IMR-90 (cell line): ENCODE data around the gene RARS1. TPM values are rescaled to one million over a fixed set of nuclear protein-coding genes. Genes with fewer than 3 reads are reported as not detected.

Source experiments
- ATAC-seq: fragments of 200-7000 bp; cut with Tn5 transposase; 2 replicates; pipeline ENCODE4 v1.9.1; 2020; ENCODE audit warnings: low read depth, mild to moderate bottlenecking, moderate library complexity
- BruUV-seq: library from RNA; stranded (reverse); fragments of 400-500 nt; replicated peaks from 2 replicates; lab custom pipeline; 2021; lab: Mats Ljungman, UMichigan
- CTCF ChIA-PET: fragments of 300-600 bp; formaldehyde crosslinking; extraction: SDS; loops from one replicate; lab custom pipeline; 2021; ENCODE audit warnings: antibody characterized with exemption; lab: Yijun Ruan, JAX
- POLR2A ChIA-PET: fragments of 300-600 bp; sonication (Branson Sonifier 250); formaldehyde crosslinking; loops from one replicate; lab custom pipeline; 2022; ENCODE audit warnings: antibody characterized with exemption; ENCODE audit not compliant: unreplicated experiment; lab: Charles Lee
- DNase-seq: peaks from one replicate; pipeline ENCODE4 v3.0.0; 2013
- H2AFZ ChIP-seq: replicated peaks from 2 replicates; pipeline ENCODE3; 2013; ENCODE audit warnings: low read length, mild to moderate bottlenecking; ENCODE audit not compliant: poor library complexity
- H2AK5ac ChIP-seq: 2 replicates; pipeline ENCODE4 v1.6.1; 2013; ENCODE audit warnings: low read depth, low read length, inconsistent platforms
- H2AK9ac ChIP-seq: replicated peaks from 2 replicates; pipeline ENCODE3; 2013; ENCODE audit warnings: mild to moderate bottlenecking, low read depth, low read length, moderate library complexity; ENCODE audit not compliant: poor library complexity
- H2BK120ac ChIP-seq: 2 replicates; pipeline ENCODE4 v1.6.1; 2013; ENCODE audit warnings: low read depth, low read length, inconsistent platforms
- H2BK15ac ChIP-seq: 3 replicates; pipeline ENCODE4 v1.6.1; 2013; ENCODE audit warnings: low read depth, low read length, inconsistent platforms
- H2BK20ac ChIP-seq: 2 replicates; pipeline ENCODE4 v1.6.1; 2013; ENCODE audit warnings: low read depth, mild to moderate bottlenecking, inconsistent platforms, low read length, moderate library complexity
- H2BK5ac ChIP-seq: 2 replicates; pipeline ENCODE4 v1.6.1; 2013; ENCODE audit warnings: mild to moderate bottlenecking, low read depth, low read length, inconsistent platforms; ENCODE audit not compliant: poor library complexity, severe bottlenecking
- H3K14ac ChIP-seq: replicated peaks from 2 replicates; pipeline ENCODE4 v1.6.1; 2013; ENCODE audit warnings: low read depth, low read length, inconsistent platforms
- H3K18ac ChIP-seq: 2 replicates; pipeline ENCODE4 v1.6.1; 2013; ENCODE audit warnings: low read depth, low read length, control low read depth
- H3K23ac ChIP-seq: 2 replicates; pipeline ENCODE4 v1.6.1; 2013; ENCODE audit warnings: low read depth, low read length, inconsistent platforms
- H3K27ac ChIP-seq: 2 replicates; pipeline ENCODE4 v1.5.1; 2013; ENCODE audit warnings: mild to moderate bottlenecking, control low read depth, low read length; ENCODE audit not compliant: insufficient read depth
- H3K27me3 ChIP-seq: 2 replicates; pipeline ENCODE4 v1.6.1; 2013; ENCODE audit warnings: low read length; ENCODE audit not compliant: control insufficient read depth, insufficient read depth
- H3K36me3 ChIP-seq: 2 replicates; pipeline ENCODE4 v1.6.1; 2013; ENCODE audit warnings: low read length, mixed read lengths; ENCODE audit not compliant: control insufficient read depth, insufficient read depth
- H3K4ac ChIP-seq: 2 replicates; pipeline ENCODE4 v1.6.1; 2013; ENCODE audit warnings: low read depth, low read length, inconsistent platforms
- H3K4me1 ChIP-seq: 2 replicates; pipeline ENCODE4 v1.6.1; 2013; ENCODE audit warnings: low read length, mixed read lengths; ENCODE audit not compliant: control insufficient read depth, insufficient read depth
- H3K4me2 ChIP-seq: 2 replicates; pipeline ENCODE4 v1.6.1; 2013; ENCODE audit warnings: low read depth, mild to moderate bottlenecking, control low read depth, low read length, moderate library complexity
- H3K4me3 ChIP-seq: 2 replicates; pipeline ENCODE4 v1.5.1; 2013; ENCODE audit warnings: low read depth, mild to moderate bottlenecking, control low read depth, low read length, moderate library complexity; ENCODE audit not compliant: insufficient read depth
- H3K56ac ChIP-seq: 2 replicates; pipeline ENCODE4 v1.6.1; 2013; ENCODE audit warnings: low read length, inconsistent platforms; ENCODE audit not compliant: insufficient read depth; ENCODE audit errors: extremely low read depth
- H3K79me1 ChIP-seq, 2 experiments: 2 replicates each; pipeline ENCODE4 v1.6.1; 2013; ENCODE audit warnings: low read length in 2 of 2, inconsistent platforms in 1 of 2, low read depth in 1 of 2
- H3K9ac ChIP-seq: 2 replicates; pipeline ENCODE4 v1.6.1; 2013; ENCODE audit warnings: low read depth, low read length, control low read depth
- H3K9me1 ChIP-seq: 2 replicates; pipeline ENCODE4 v1.6.1; 2013; ENCODE audit warnings: low read length, inconsistent platforms; ENCODE audit not compliant: insufficient read depth
- H3K9me3 ChIP-seq: 2 replicates; pipeline ENCODE4 v1.6.1; 2013; ENCODE audit warnings: low read length; ENCODE audit not compliant: control insufficient read depth, insufficient read depth
- H4K20me1 ChIP-seq: 2 replicates; pipeline ENCODE4 v1.6.1; 2013; ENCODE audit warnings: low read length, inconsistent platforms; ENCODE audit not compliant: insufficient read depth
- H4K5ac ChIP-seq: 2 replicates; pipeline ENCODE4 v1.6.1; 2013; ENCODE audit warnings: mild to moderate bottlenecking, low read depth, low read length, control low read depth
- H4K8ac ChIP-seq, 2 experiments: 2 replicates each; pipeline ENCODE4 v1.6.1; 2013; ENCODE audit warnings: low read depth in 2 of 2, low read length in 2 of 2, control low read depth in 1 of 2, inconsistent platforms in 1 of 2
- H4K91ac ChIP-seq: 2 replicates; pipeline ENCODE4 v1.6.1; 2013; ENCODE audit warnings: low read depth, low read length, inconsistent platforms; ENCODE audit not compliant: insufficient read depth
- WGBS, 2 experiments: methylation state at CpG; one replicate each; pipeline versions ENCODE4 v1.1.5 to v1.1.7; 2013; ENCODE audit warnings: missing lambda C conversion rate in 2 of 2; ENCODE audit not compliant: insufficient read length in 1 of 2; ENCODE audit errors: extremely low coverage in 2 of 2; 5-methylcytosine and 5-hydroxymethylcytosine counted together
- dilution Hi-C: fragments of 300-500 bp; cut with HindIII; formaldehyde crosslinking; loops from one replicate; pipeline ENCODE4 v1.14.3; 2018; ENCODE audit warnings: low sequenced_read_pairs; ENCODE audit not compliant: unreplicated experiment
- in situ Hi-C: fragments of 300-500 bp; cut with MboI; formaldehyde crosslinking; loops from 3 replicates; pipeline ENCODE4 v1.14.3; 2019; ENCODE audit warnings: low sequenced_read_pairs, inconsistent platforms, mixed read lengths
- intact Hi-C: fragments of 100-400 bp; cut with micrococcal nuclease; formaldehyde crosslinking; loops from 2 replicates; pipeline ENCODE4 v1.10.0; 2022
- polyA plus RNA-seq, 3 experiments: library from polyadenylated mRNA; depleted of rRNA; stranded (reverse); fragments of >200 nt; gene quantifications; 2 replicates each; pipeline ENCODE4 v1.2.3, GENCODE V29; 2012; ENCODE audit warnings: low replicate concordance in 1 of 3
- total RNA-seq: library from RNA; depleted of rRNA; stranded (reverse); fragments of >200 nt; gene quantifications from 2 replicates; pipeline ENCODE4 v1.2.3, GENCODE V29; 2012
- TF ChIP-seq, protein P1 (sequence below): conservative IDR thresholded peaks from 2 replicates; pipeline ENCODE4 v1.5.1; 2012; ENCODE audit warnings: mild to moderate bottlenecking, low read depth, low read length, improper control_type of control experiment

RARS1 gene
- total and polyA plus RNA-seq, 2 of the 4 experiments (the other 2 are of a cell fraction): 80.4 to 153 TPM

DNA sequence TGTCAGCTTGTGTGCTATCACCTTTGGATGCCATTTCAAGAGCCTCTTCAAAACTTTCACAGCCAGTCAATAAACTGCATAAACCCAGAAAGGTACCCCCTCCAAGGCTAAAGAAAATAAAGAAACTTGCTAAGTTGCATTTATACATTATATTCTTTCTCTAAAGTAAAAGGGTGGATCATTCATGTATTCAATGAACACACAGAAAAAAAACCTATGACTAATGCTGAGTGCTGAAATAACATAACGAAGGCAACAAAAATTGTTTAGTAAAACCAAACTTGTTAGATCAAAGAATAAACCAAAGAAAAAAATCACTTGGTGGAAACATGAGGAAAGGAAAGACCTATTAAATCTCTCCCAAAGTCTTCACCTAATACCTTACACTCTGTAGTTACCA is 77.7 kb downstream of the RARS1 start:
- BruUV-seq: no TSS peak
- H2AFZ ChIP-seq: no peak overlapping the region
- H3K14ac ChIP-seq: no peak overlapping the region
- no peak overlapping the region for H3K56ac ChIP-seq
- H2AK9ac ChIP-seq: no peak overlapping the region
- H3K27ac ChIP-seq: no peak overlapping the region
- no peak overlapping the region for H2BK120ac ChIP-seq
- H2BK15ac ChIP-seq: no peak overlapping the region
- intact Hi-C loops (loop anchor here (5.0 kb wide), 1 partner anchor 52 kb away; no protein-coding TSS in a partner anchor), in situ Hi-C loops (no loop called here), dilution Hi-C loops (no loop called here)
- no peak overlapping the region for H3K4ac ChIP-seq
- no peak overlapping the region for H2BK5ac ChIP-seq
- H4K91ac ChIP-seq: no peak overlapping the region
- H3K79me1 ChIP-seq: peaks cover 14 to 26% of the 10 kb centered on the region in 2 experiments
- ATAC-seq: no peak
- no peak overlapping the region for H3K9ac ChIP-seq
- peaks cover 11% of the 10 kb centered on the region; the same call in 1 of the 2 replicates for H4K20me1 ChIP-seq
- peaks cover 13% of the 10 kb centered on the region for H3K36me3 ChIP-seq
- peaks cover 2% of the 10 kb centered on the region; the same call in 1 of the 2 replicates for H3K9me1 ChIP-seq
- H4K5ac ChIP-seq: no peak overlapping the region
- no CpG with 5 or more reads among the region's 1 CpG for WGBS, 2 experiments
- no peak overlapping the region for H3K4me2 ChIP-seq
- DNase-seq: no peak
- no peak overlapping the region for H3K23ac ChIP-seq
- H3K18ac ChIP-seq: no peak overlapping the region
- no peaks in the 10 kb centered on the region for H3K27me3 ChIP-seq
- POLR2A ChIA-PET: no interaction called here
- H2AK5ac ChIP-seq: no peak overlapping the region
- H3K9me3 ChIP-seq: no peaks in the 10 kb centered on the region
- no peak overlapping the region for H2BK20ac ChIP-seq
- TF ChIP-seq, protein P1, sequence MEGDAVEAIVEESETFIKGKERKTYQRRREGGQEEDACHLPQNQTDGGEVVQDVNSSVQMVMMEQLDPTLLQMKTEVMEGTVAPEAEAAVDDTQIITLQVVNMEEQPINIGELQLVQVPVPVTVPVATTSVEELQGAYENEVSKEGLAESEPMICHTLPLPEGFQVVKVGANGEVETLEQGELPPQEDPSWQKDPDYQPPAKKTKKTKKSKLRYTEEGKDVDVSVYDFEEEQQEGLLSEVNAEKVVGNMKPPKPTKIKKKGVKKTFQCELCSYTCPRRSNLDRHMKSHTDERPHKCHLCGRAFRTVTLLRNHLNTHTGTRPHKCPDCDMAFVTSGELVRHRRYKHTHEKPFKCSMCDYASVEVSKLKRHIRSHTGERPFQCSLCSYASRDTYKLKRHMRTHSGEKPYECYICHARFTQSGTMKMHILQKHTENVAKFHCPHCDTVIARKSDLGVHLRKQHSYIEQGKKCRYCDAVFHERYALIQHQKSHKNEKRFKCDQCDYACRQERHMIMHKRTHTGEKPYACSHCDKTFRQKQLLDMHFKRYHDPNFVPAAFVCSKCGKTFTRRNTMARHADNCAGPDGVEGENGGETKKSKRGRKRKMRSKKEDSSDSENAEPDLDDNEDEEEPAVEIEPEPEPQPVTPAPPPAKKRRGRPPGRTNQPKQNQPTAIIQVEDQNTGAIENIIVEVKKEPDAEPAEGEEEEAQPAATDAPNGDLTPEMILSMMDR: no peak
- no peak overlapping the region for H3K4me3 ChIP-seq
- no peaks in the 10 kb centered on the region for H3K4me1 ChIP-seq
- CTCF ChIA-PET: no interaction called here
- H4K8ac ChIP-seq: no peak overlapping the region
